K562 (cell line): ENCODE measurements around the gene ANKMY2. TPM values are rescaled to one million over a fixed set of nuclear protein-coding genes. Genes with fewer than 3 reads are reported as not detected.

Source experiments
- ATAC-seq: fragments of 200-7000 bp; cut with Tn5 transposase; 3 replicates; pipeline ENCODE4 v1.9.1; 2020; ENCODE audit warnings: moderate library complexity
- BruUV-seq: library from RNA; stranded (reverse); fragments of 400-500 nt; replicated peaks from 2 replicates; lab custom pipeline; 2021; lab: Mats Ljungman, UMichigan
- CTCF ChIA-PET: fragments of 300-600 bp; formaldehyde crosslinking; extraction: SDS; loops from one replicate; lab custom pipeline; 2021; ENCODE audit warnings: low intra/inter-chr PET ratio; lab: Yijun Ruan, JAX
- POLR2A ChIA-PET: fragments of 300-600, 350-650 bp; sonication (Branson Sonifier 250); formaldehyde crosslinking; extraction: SDS; loops from one replicate; lab custom pipeline; 2021; ENCODE audit warnings: antibody characterized with exemption, inconsistent platforms; lab: Yijun Ruan, JAX
- DNase-seq, 4 experiments: peaks; one replicate each; pipeline versions ENCODE4 v3.0.0 to v3.0.0-alpha.2; 2011 to 2018; ENCODE audit warnings: low spot score in 3 of 4, mixed read lengths in 3 of 4; ENCODE audit errors: extremely low read depth in 1 of 4
- FAIRE-seq: peaks from 2 replicates; lab custom pipeline; 2011; peaks lifted over from hg19 to GRCh38; lab: Jason Lieb, UNC
- H2AFZ ChIP-seq: 2 replicates; pipeline ENCODE4 v1.6.0; 2011; ENCODE audit warnings: low read depth, low read length, control low read depth, inconsistent platforms
- H3K27ac ChIP-seq: fragments of 200-600 bp; 3 replicates; pipeline ENCODE4 v1.8.0; 2011; ENCODE audit warnings: low read depth, mild to moderate bottlenecking, control low read depth, inconsistent platforms, low read length, moderate library complexity, mixed read lengths; ENCODE audit errors: extremely low read depth
- H3K27me3 ChIP-seq, 2 experiments: fragments of 300-600 bp in 1 of 2; 2 replicates in 1 of 2; 3 replicates in 1 of 2; pipeline versions ENCODE4 v1.6.0 to v1.8.0; 2011; ENCODE audit warnings: inconsistent platforms in 2 of 2, low read length in 2 of 2, mild to moderate bottlenecking in 1 of 2, mixed read lengths in 1 of 2, moderate library complexity in 1 of 2; ENCODE audit not compliant: control insufficient read depth in 2 of 2, insufficient read depth in 2 of 2
- H3K36me3 ChIP-seq: fragments of 300-600 bp; 3 replicates; pipeline ENCODE4 v1.8.0; 2011; ENCODE audit warnings: mild to moderate bottlenecking, low read length, inconsistent platforms; ENCODE audit not compliant: control insufficient read depth, insufficient read depth
- H3K4me1 ChIP-seq, 2 experiments: fragments of 200-600 bp in 1 of 2; replicated peaks in 1 of 2; 2 replicates in 1 of 2; 3 replicates in 1 of 2; pipeline versions ENCODE4 v1.5.1 to v1.8.0; 2011; ENCODE audit warnings: inconsistent platforms in 2 of 2, low read length in 2 of 2, mild to moderate bottlenecking in 1 of 2, mixed read lengths in 1 of 2, moderate library complexity in 1 of 2; ENCODE audit not compliant: control insufficient read depth in 2 of 2, insufficient read depth in 2 of 2
- H3K4me2 ChIP-seq: 2 replicates; pipeline ENCODE4 v1.6.1; 2011; ENCODE audit warnings: low read length, control low read depth, inconsistent platforms, mixed read lengths; ENCODE audit not compliant: insufficient read depth
- H3K4me3 ChIP-seq: fragments of 200-600 bp; sonication (generic), shearing (Covaris generic); 2 replicates; pipeline ENCODE4 v1.5.1; 2016; ENCODE audit warnings: control low read depth, inconsistent platforms
- H3K79me2 ChIP-seq: fragments of 200-600 bp; 3 replicates; pipeline ENCODE4 v1.8.0; 2011; ENCODE audit warnings: low read length, inconsistent platforms; ENCODE audit not compliant: control insufficient read depth, insufficient read depth
- H3K9ac ChIP-seq, 2 experiments: 2 replicates each; pipeline versions ENCODE4 v1.6.0 to v1.6.1; 2011; ENCODE audit warnings: low read depth in 2 of 2, low read length in 2 of 2, control low read depth in 1 of 2, inconsistent platforms in 1 of 2, mild to moderate bottlenecking in 1 of 2, mixed read lengths in 1 of 2; ENCODE audit not compliant: insufficient read depth in 1 of 2
- H3K9me1 ChIP-seq: one replicate; pipeline ENCODE4 v1.6.0; 2011; ENCODE audit warnings: inconsistent platforms, mild to moderate bottlenecking, low read length, moderate library complexity; ENCODE audit not compliant: control insufficient read depth, insufficient read depth
- H3K9me3 ChIP-seq: replicated peaks from 2 replicates; pipeline ENCODE4 v1.5.1; 2011; ENCODE audit warnings: low read depth, low read length, inconsistent platforms; ENCODE audit not compliant: control insufficient read depth, insufficient read depth
- H4K20me1 ChIP-seq: replicated peaks from 2 replicates; pipeline ENCODE4 v1.6.1; 2011; ENCODE audit warnings: low read length, inconsistent platforms, mixed read lengths; ENCODE audit not compliant: control insufficient read depth, insufficient read depth
- C11orf30 ChIP-seq: fragments of 450-650 bp; IDR thresholded peaks from 2 replicates; pipeline ENCODE4 v1.6.1; 2016; ENCODE audit warnings: low read depth, mild to moderate bottlenecking
- CGGBP1 ChIP-seq: fragments of 250-450 bp; sonication (Bioruptor Pico); IDR thresholded peaks from 2 replicates; pipeline ENCODE4 v1.9.0; 2021; ENCODE audit warnings: mild to moderate bottlenecking
- CSDE1 ChIP-seq, 2 experiments: fragments of 450-650 bp; IDR thresholded peaks; 2 replicates each; pipeline ENCODE4 v1.6.1; 2016; ENCODE audit warnings: mild to moderate bottlenecking in 1 of 2
- HNRNPK ChIP-seq: fragments of 200-400 bp; formaldehyde crosslinking; IDR thresholded peaks from one replicate; pipeline ENCODE4 v1.6.1; 2018; ENCODE audit warnings: mild to moderate bottlenecking, low read depth, low read length; ENCODE audit not compliant: poor library complexity, severe bottlenecking
- KAT7 ChIP-seq: sonication (generic); formaldehyde crosslinking; IDR thresholded peaks from 2 replicates; pipeline ENCODE4 v1.8.0; 2022; ENCODE audit warnings: missing genetic modification reagents, mild to moderate bottlenecking, borderline replicate concordance
- MED1 ChIP-seq: sonication (generic); formaldehyde crosslinking; IDR thresholded peaks from 2 replicates; pipeline ENCODE4 v1.8.1; 2023; ENCODE audit warnings: missing genetic modification reagents, borderline replicate concordance
- PURB ChIP-seq: sonication (generic); formaldehyde crosslinking; IDR thresholded peaks from 2 replicates; pipeline ENCODE4 v1.9.0; 2021; ENCODE audit warnings: low read depth, mild to moderate bottlenecking, missing genetic modification reagents
- RBFOX2 ChIP-seq: fragments of 200-400 bp; formaldehyde crosslinking; IDR thresholded peaks from 2 replicates; pipeline ENCODE4 v1.6.1; 2017; ENCODE audit warnings: low read depth, mild to moderate bottlenecking, low read length, moderate library complexity
- RCOR1 ChIP-seq, 2 experiments: IDR thresholded peaks; 2 replicates each; pipeline ENCODE4 v1.6.1; 2012; ENCODE audit warnings: low read depth in 2 of 2, low read length in 2 of 2, borderline replicate concordance in 1 of 2, improper control_type of control experiment in 1 of 2
- TOE1 ChIP-seq, 2 experiments: fragments of 450-650 bp in 1 of 2; sonication (generic) in 1 of 2; formaldehyde crosslinking in 1 of 2; IDR thresholded peaks; 2 replicates each; pipeline versions ENCODE4 v1.7.1 to v1.8.0; 2016 to 2022; ENCODE audit warnings: borderline replicate concordance in 2 of 2, mild to moderate bottlenecking in 2 of 2, antibody characterized with exemption in 1 of 2, inconsistent platforms in 1 of 2, low read depth in 1 of 2, missing genetic modification reagents in 1 of 2, moderate library complexity in 1 of 2
- TRIM24 ChIP-seq, 2 experiments: fragments of 450-650 bp; IDR thresholded peaks; 2 replicates each; pipeline ENCODE4 v1.6.1; 2016
- ZC3H11A ChIP-seq: IDR thresholded peaks from 2 replicates; pipeline ENCODE4 v1.6.1; 2012; ENCODE audit warnings: low read depth, low read length, improper control_type of control experiment
- ZNF232 ChIP-seq: sonication (generic); formaldehyde crosslinking; IDR thresholded peaks from 2 replicates; pipeline ENCODE4 v1.8.0; 2022; ENCODE audit warnings: mild to moderate bottlenecking, missing genetic modification reagents
- ZNF347 ChIP-seq: fragments of 450-650 bp; formaldehyde crosslinking; IDR thresholded peaks from 2 replicates; pipeline ENCODE4 v1.4.0; 2020; ENCODE audit warnings: low read depth, mild to moderate bottlenecking, moderate library complexity
- ZSCAN32 ChIP-seq: fragments of 450-650 bp; formaldehyde crosslinking; IDR thresholded peaks from 2 replicates; pipeline ENCODE4 v1.4.0; 2020; ENCODE audit warnings: mild to moderate bottlenecking, moderate library complexity
- WGBS: fragments of 100-300 bp; shearing (Covaris generic); methylation state at CpG from one replicate; pipeline ENCODE4 v1.1.6; 2016; ENCODE audit warnings: low coverage, mixed read lengths; ENCODE audit not compliant: insufficient coverage; ENCODE audit errors: missing lambda C conversion rate; 5-methylcytosine and 5-hydroxymethylcytosine counted together
- in situ Hi-C: fragments of 300-500 bp; cut with MboI; formaldehyde crosslinking; loops from 4 replicates; pipeline ENCODE4 v1.15.0; 2018; ENCODE audit warnings: inconsistent platforms, mixed read lengths
- intact Hi-C: fragments of 100-400 bp; cut with micrococcal nuclease; formaldehyde crosslinking; loops from 2 replicates; pipeline ENCODE4 v1.14.2; 2022
- polyA plus RNA-seq, 8 experiments: library from polyadenylated mRNA; depleted of rRNA in 4 of 8; stranded (reverse) in 5 of 8; unstranded in 3 of 8; fragments of >200 nt; fragmentation: Nextera tagmentation in 2 of 8; fragmentation: Illumina TruSeq in 1 of 8; extraction: Ambion mirVana in 2 of 8; extraction: Trizol in 1 of 8; gene quantifications; 2 replicates each; pipeline versions ENCODE4 v1.2.1 to v1.2.3, GENCODE V29; 2011 to 2014; ENCODE audit warnings: inconsistent platforms in 1 of 8, missing spikeins in 1 of 8
- total RNA-seq, 7 experiments: library from RNA; depleted of rRNA in 6 of 7; stranded (reverse); fragments of >200 nt in 6 of 7; fragmentation: Illumina TruSeq in 2 of 7; extraction: Trizol in 2 of 7; gene quantifications; 2 replicates each; pipeline versions ENCODE4 v1.2.1 to v1.2.3, GENCODE V29; 2011 to 2021; ENCODE audit warnings: low replicate concordance in 1 of 7
- TF ChIP-seq, protein P1 (sequence below): fragments of 450-650 bp; formaldehyde crosslinking; IDR thresholded peaks from 2 replicates; pipeline ENCODE4 v1.4.0; 2022; ENCODE audit warnings: missing genetic modification characterization

The ANKMY2 gene
- total and polyA plus RNA-seq, 9 of the 15 experiments (the other 6 are each of a cell fraction or from before 2014, with no cell fraction given), result 38.9 to 71.5 (median 48.8) TPM

DNA sequence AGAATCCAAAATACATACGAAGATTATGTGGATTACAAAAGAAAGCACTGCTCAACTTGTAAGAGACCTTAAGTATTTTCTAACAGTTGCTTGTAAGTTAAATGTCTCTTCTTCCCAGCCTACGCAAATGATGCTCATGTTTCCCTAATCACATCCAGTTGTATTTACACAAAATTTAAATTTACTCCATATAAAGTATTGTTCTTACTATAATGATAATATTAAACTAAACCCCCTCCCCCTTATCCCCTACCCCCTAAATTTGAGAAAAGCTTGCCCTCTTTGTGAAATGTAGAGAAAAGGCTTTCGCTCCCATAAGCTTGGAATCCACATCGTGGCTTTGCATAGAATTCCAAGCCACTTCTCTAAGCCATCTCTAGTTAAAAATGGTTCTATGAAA is 29.4 kb downstream of the ANKMY2 start:
- TF ChIP-seq TRIM24 (IDR thresholded peaks at IDR 0.05) (no peak), ZNF232 (CRISPR knock-in tag) (no peak), ZC3H11A (no peak), CGGBP1 (CRISPR knock-in tag) (no peak), HNRNPK (peak; percentile 72), KAT7 (CRISPR knock-in tag) (no peak)
- 74% methylated on average over 4 of the region's 4 CpGs for WGBS
- H3K4me2 ChIP-seq, result no peak overlapping the region
- BruUV-seq, result no TSS peak
- in situ Hi-C loops, result no loop called here
- H4K20me1 ChIP-seq, result no peaks in the 10 kb centered on the region
- H3K36me3 ChIP-seq, result peaks cover 79% of the 10 kb centered on the region
- POLR2A ChIA-PET, result interaction anchor here (0.8 to 1.9 kb wide), 2 partner anchors 13 to 34 kb away, joined by 3 to 5 read pairs; no protein-coding TSS in a partner anchor
- H3K27ac ChIP-seq, result no peak overlapping the region
- no peak for FAIRE-seq
- no peaks in the 10 kb centered on the region for H3K79me2 ChIP-seq
- intact Hi-C loops, result no loop called here
- no peak overlapping the region for H3K9ac ChIP-seq
- no peaks in the 10 kb centered on the region for H3K9me1 ChIP-seq
- H3K27me3 ChIP-seq, result no peaks in the 10 kb centered on the region
- no peak overlapping the region for H2AFZ ChIP-seq
- DNase-seq, result no peak
- peaks cover 0 to 4% of the 10 kb centered on the region in 2 experiments; a peak in 1 of 5 replicates for H3K4me1 ChIP-seq
- no peak overlapping the region for H3K4me3 ChIP-seq
- H3K9me3 ChIP-seq, result no peaks in the 10 kb centered on the region
- CTCF ChIA-PET, result no interaction called here
- no peak for ATAC-seq

- no peaks in the 10 kb centered on the region for H3K79me2 ChIP-seq
- H2AFZ ChIP-seq, result no peak overlapping the region
- in situ Hi-C loops (no loop called here), intact Hi-C loops (no loop called here)
- no peaks in the 10 kb centered on the region for H3K9me3 ChIP-seq
- no peaks in the 10 kb centered on the region for H3K9me1 ChIP-seq
- DNase-seq, result no peak
- no peak overlapping the region for H3K9ac ChIP-seq
- H4K20me1 ChIP-seq, result no peaks in the 10 kb centered on the region
- CTCF ChIA-PET, result no interaction called here
- ATAC-seq, result no peak
- H3K27me3 ChIP-seq, result no peaks in the 10 kb centered on the region
- no TSS peak for BruUV-seq
- no peak overlapping the region for H3K4me3 ChIP-seq
- 96% methylated on average over 5 of the region's 5 CpGs for WGBS
- no peak for FAIRE-seq
- peaks cover 80% of the 10 kb centered on the region for H3K36me3 ChIP-seq
- POLR2A ChIA-PET, result interaction anchor here (0.6 to 0.8 kb wide), 2 partner anchors 12 to 139 kb away, joined by 3 read pairs; no protein-coding TSS in a partner anchor
- no peak overlapping the region for H3K4me2 ChIP-seq
- no peak overlapping the region for H3K27ac ChIP-seq
- peaks cover 0 to 4% of the 10 kb centered on the region in 2 experiments; a peak in 1 of 5 replicates for H3K4me1 ChIP-seq
- TF ChIP-seq MED1 (CRISPR knock-in tag) (no peak), C11orf30 (no peak), ZNF347 (CRISPR knock-in tag) (no peak), RCOR1 (IDR thresholded peaks at IDR 0.05; ENCODE audit: borderline replicate concordance in 1 of 2, low read depth in 2 of 2, low read length in 2 of 2) (no peak), CSDE1 (IDR thresholded peaks at IDR 0.05) (no peak), ZSCAN32 (CRISPR knock-in tag) (no peak), TOE1 (IDR thresholded peaks at IDR 0.05; ENCODE audit: borderline replicate concordance) (no peak), TOE1 (CRISPR knock-in tag; IDR thresholded peaks at IDR 0.05; ENCODE audit: borderline replicate concordance, low read depth) (no peak), PURB (CRISPR knock-in tag) (no peak), RBFOX2 (no peak)
- TF ChIP-seq, protein P1, sequence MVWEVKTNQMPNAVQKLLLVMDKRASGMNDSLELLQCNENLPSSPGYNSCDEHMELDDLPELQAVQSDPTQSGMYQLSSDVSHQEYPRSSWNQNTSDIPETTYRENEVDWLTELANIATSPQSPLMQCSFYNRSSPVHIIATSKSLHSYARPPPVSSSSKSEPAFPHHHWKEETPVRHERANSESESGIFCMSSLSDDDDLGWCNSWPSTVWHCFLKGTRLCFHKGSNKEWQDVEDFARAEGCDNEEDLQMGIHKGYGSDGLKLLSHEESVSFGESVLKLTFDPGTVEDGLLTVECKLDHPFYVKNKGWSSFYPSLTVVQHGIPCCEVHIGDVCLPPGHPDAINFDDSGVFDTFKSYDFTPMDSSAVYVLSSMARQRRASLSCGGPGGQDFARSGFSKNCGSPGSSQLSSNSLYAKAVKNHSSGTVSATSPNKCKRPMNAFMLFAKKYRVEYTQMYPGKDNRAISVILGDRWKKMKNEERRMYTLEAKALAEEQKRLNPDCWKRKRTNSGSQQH (CRISPR knock-in tag), result no peak
These were observed 30.3 kb downstream of the ANKMY2 start for GRCh38 chr7:16615228-16615627.
